NCI-H82 (cell line): Measurements from ENCODE around the gene ARID5A.
A peak's percentile ranks its signal among the peaks of the same experiment; 100 is the strongest.

Source experiments
- DNase-seq: peaks from one replicate; lab custom pipeline; 2025; lab: John Stamatoyannopoulos, UW

The ARID5A gene

GRCh38 chr2:96506907-96507240 is 29.7 kb upstream of the ARID5A start:
- DNase-seq, result no peak

GRCh38 chr2:96507957-96508520 is 28.5 kb upstream of the ARID5A start:
- peak; percentile 79 for DNase-seq

DNA sequence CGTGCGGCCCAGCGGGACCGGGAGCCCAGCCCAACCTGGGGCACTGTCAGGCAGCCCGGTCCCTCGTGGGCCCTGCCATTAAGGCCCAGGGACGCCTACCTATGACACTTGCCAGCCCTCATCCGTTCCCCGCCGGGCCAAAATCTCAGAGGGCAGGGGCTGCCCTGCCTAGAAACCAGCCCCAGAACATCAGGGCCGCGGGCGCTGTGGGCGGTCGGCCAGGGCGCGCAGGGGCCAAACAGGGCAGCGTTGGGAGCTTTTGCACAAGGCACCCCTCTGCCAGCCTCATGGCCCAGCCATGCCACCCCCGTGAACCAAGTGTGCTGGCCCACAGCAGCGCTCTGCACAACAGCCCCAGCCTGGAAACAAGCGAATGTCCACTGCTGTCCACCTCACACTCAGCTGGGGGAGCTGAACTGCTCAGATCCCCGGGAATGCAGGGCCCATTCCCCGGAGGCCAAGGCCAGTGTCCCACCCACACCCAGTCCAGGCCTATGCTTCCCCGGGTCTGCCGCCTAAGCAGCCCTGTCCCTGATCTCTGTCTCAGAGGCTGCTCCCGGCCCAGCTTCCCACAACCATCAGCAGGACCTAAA is 27.9 kb upstream of the ARID5A start:
- DNase-seq, result no peak

DNA sequence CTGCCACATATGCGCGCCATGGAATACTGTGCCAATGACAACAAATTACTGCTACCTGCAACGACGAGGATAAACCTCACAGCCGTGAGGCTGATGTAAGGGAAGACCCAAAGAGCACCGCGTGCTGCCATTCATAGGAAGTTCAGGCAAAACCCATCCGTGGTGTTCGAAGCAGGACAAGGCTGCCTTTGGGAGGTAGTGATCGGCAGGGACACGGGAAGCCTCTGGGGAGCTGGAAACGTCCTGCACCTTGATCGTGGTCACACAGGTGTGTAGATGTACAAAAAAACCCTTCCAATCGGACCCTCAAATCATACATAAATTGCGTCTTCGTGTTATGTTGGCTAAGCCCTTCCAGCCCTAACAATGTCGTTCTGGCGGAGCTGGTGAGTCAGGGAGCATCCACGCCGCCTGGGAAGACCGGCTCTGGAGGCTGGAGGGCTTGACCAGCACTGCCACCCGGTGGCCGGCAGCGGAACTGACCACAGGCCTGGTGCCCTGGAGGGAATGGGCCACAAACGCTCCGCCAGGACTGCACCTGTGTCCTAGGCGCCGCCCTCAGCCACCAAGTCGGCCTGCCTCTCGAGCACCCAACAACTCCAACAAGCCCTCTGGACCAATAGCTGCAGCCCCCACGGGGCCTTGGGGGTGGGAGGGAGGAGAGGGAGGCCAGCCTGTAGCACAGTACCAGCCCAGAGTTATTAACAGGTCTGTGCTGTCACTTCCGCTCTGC is 27.3 kb upstream of the ARID5A start:
- DNase-seq, result peak; percentile 90

DNA sequence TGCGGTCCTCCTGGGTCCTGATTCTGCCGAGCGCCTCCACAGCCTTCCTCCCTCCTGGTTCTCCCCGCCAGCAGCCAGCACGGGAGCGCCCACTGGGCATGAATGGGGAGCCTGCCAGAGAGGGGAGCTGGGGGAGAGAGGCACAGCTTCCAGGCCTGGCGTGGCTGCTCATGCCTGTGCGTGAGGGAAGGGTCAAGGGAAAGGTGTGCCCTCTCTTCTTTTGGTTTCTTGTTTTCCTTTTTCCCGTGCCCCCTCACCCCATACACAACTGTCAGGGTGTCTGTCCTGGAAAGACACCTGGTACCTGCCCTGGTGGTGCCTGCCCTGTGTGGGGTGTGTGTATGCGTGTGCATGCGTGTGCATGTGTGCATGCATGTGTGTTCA is 26.7 kb upstream of the ARID5A start:
- no peak for DNase-seq

DNA sequence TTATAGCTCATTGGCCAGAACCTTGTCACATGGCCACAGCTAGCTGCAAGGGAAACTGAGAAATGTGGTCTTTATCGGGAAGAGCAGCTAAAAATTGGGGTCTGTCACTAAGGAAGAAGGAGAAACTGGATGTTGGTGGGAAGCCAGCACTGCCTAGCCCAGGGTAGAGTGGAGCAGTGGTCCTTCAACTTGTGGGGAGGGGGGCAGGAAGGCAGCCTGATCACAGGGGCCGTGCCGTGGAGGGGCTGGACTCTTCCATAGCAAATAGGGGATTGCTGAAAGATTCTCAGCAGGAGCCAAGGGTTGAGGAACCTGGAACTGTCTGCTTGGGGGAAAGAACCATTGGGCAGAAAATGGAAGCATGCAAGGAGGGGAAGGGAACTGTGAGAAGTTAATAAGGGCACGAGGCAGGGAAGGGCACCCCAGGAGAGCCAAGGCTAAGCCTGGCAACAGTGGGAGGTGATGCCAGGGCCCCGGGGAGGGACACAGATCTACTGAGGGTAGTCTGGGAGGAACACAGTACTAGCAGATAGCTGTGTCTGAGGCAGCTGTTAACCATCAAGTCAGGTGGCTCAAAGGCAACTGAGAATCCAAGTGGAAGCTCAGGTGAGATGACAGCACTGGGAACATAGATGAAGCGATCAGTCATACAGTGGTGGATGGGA is 25.5 kb upstream of the ARID5A start:
- DNase-seq, result no peak

DNA sequence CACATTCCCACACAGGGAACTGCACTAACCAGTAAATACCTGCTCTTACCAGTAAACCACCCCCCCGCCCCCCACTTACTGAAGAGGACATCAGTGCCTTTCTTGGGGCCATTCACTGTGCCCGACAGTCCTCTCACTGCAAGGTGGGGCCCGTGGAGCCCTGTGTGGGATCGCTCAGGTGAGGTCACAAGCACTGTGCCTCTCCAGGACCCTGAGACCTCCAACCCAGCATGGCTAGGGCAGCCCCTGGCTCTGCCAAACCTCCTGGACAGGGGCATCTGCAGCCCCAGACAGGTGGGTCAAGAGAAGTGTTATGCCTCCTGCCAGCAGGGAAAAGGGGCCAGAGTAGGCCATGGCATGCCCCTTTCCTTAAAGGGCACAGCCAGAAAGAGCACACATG is 24.7 kb upstream of the ARID5A start:
- no peak for DNase-seq

DNA sequence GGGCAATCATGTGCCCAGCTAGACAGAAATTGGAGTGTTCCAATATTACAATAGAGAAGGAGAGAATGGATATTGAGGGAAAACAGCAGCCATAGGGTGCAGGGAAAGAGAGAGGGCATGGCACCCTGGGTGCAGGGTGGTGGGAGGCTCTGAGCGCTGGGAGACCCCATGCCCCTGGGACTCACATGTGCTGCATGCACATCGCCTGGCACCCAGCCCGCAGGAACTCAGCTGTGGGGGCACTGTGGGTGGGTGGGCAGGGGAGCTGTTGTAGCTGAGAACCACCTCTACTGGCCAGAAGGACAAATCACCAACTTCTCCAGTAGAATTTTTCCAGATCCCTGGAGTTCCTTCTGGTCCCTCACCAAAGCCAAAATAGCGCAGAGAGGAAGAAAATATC is 24.2 kb upstream of the ARID5A start:
- DNase-seq, result no peak

DNA sequence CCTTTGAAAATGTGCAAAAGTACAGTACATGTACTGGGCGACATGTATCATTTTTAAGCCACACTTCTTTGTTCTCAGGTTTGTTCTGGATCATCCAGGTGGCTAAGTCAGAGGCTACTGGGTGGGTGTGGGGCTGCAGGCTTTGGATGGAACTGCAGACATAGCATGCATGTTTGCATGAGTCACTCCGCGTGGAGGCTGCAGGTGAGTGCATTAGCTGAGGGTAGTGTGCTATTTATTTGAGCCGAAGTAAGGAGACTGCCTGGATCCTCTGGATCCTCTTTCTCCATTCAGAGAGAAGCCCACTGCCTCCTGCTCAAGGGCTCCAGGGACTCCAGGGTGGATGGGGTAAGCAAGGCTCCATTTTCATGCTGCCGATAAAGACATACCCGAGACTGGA is 22.0 kb upstream of the ARID5A start:
- no peak for DNase-seq

- DNase-seq, result no peak
Measured at GRCh38 chr2:96517079-96517478, 19.5 kb upstream of the ARID5A start.

DNA sequence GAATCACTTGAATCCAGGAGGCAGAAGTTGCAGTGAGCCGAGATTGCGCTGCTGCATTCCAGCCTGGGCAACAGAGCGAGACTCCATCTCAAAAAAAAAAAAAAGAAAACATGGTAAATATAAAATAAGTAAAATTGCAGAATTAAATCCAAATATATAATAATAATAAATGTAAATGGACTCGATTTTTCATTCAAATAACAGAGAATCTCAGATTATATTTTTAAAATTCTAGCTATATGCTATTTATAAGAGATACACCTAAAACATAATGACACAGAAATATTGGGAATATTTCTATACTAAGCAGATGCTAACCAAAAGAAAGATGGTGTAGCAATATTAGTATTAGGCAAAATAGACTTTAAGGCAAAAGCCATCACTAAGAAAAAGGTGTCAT is 16.3 kb upstream of the ARID5A start:
- no peak for DNase-seq

- no peak for DNase-seq
Measured at GRCh38 chr2:96520697-96521096, 15.9 kb upstream of the ARID5A start.

GRCh38 chr2:96521219-96521618 is 15.3 kb upstream of the ARID5A start:
- DNase-seq, result peak; percentile 39

DNA sequence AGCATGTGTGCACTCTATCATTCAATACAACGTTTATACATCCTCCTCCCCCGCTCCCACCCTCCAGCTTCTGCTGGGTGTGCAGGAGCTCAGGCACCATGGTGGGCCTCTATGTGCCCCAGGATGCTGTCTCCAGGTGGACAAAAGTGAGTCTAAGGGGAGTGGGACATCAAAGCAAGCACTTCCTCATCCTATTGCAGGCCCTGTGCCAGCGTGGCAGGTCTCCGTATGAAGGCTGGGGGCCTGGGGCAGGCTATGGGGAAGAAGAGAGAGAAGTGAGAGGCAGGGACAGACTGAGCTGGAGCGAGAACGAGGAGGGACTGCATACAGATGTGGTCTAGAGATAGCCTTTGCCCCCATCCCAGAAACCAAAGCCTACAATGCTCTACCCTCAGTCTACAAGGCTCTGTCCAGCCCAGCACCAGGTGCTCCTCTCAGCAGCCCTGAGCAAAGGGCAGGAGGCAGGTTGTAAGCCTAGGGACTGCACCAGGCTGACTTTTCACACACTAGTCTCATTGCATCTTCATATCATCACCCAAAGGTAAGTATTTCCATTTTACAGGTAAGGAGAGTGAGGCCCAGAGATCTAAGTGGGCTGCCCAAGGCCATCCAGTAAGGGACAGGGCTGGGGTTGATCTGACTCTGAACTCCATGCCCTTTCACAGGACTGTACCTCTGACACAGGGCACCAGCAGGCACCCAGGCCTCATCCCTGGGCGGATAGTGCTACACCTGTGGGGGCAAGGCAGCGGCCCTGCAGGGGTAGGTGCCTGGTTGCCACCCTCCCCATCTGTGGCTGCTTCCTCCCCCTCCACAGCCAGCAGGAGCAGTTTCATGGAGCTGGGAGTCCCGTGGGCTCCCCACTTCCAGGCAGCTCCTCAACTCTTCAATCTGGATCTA is 14.0 kb upstream of the ARID5A start:
- DNase-seq, result no peak

DNA sequence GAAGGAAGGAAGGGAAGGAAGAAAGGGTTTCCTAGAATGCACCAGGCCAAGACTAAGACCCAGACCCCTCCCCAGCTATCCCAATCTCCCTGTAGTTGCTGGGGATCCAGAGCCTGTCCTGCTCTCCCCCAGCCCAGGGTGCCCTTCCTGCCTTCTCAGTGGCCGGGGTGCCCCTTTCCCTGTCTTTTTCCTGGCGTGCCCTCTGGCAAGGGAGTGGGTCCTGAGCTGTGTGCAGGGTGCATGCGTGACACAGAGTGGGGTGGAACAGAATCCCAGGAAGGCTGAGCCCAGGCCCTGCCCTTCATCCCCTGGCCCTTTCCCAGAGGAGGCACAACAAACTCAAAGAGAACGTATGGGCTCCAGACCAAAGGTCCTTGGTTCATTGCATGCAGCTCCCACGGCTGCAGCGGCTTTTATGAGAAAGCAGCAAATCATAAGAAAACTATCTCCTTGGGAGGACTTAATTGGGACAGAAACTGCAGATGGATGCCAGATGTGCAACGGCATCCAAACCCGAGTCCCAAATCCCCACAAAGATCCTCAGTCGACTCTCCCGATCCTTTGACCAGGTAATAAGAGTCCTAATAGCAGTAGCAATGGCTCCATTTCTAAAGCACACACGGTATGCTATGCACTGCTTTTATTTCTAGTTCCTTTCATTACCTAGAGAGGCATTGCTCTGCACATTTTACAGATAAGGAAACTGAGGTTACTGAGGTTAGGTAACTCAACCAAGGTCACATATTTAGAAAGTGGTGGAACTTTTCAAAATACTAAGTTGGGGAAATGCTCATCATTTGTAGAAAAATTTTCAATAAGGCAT is 12.7 kb upstream of the ARID5A start:
- no peak for DNase-seq

DNA sequence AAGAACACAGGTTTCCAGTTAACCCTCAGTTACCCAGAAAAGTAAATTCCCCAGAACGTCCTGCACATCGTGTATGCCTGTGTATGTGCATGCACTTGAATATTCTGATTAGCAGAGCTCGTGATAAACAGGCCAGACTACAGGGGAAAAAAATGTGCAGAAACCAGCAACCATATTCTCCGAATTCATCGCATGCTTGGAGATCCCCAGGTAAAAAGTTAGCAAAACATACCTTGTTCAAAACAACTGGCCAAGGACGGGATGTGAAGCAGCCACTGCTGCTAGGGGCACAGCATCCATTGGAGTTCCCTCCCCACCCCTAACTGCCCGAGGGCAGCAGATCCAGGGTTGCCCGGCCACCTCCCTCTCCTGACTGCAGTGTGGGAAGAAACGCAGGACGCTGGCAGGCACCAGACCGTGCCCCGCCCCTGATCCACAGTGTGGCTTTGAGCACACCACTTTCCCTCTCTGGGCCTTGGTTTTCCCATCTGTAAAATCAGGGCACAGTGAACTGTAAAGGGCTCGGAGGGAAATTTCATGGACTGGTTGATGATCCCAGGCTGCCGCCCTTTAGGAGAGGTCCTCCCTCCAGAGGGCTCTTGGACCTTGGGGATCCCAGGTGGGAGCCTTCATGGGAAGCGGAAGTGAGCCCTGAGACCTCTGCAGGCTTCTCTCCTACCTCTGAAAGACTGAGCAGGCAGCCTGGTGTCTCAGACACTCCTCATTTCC is 11.9 kb upstream of the ARID5A start:
- DNase-seq, result no peak

- DNase-seq, result no peak
Measured at GRCh38 chr2:96525211-96525507, 11.4 kb upstream of the ARID5A start.

DNA sequence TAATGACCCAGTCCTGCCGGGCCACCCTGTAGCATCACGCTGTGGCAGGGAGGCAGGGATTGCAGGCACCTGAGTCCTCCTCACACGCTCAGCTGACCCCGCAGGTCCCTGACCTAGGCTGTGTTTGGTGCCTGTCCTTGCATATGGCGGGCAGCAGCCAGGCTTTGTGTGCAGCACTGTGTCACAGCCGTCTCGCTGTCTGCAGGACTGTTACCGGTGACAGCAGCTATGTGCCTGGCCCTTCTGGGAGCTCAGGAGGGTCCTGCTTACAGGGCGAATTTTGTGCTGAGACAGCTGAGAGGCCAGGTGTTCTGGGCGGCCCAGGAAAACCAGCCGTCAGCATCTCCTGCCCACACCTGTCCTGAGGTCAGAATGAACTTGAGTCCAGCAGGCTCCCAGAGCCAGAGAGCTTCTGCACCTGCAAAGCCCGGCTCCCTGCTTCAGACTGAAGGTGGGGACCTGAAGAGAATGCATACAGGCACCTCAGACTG is 10.4 kb upstream of the ARID5A start:
- no peak for DNase-seq

DNA sequence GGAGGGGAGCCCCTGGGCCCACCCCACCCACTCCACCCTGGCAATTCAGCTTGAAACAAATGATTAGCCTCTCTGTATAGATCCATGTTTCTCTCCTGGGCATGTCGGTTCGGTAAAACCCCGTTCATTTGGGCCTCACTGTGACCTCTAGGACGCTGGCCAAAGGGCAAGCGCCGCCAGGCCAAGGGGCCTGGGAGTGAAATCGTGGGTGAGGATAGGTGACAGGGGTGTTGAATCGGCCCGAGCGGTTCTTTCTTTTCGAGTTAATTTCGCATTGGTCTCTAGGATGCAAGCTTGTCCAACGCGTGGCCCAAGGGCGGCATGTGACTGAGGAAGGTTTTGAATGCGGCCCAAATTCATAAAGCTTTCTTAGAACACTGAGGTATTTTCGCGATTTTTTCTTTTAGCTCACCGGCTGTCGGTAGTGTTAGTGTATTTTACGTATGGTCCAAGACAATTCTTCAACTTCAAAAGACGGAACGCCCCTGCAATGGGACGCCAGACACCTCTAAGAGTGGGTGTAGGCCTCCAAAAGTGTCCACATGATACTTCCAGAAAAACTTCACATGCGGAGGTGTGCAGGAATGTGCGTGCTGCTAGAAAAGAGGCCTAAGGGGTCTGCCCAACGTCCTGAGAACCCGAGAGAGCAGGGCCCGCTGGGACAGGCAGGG is 9.8 kb upstream of the ARID5A start:
- DNase-seq, result no peak
